Measurements from ENCODE around the gene FNDC8. TPM values are rescaled to one million over a fixed set of nuclear protein-coding genes. Genes with fewer than 3 reads are reported as not detected.
A peak's percentile ranks its signal among the peaks of the same experiment; 100 is the strongest.
"Not testable (repeated sequence)": the region's sequence is repeated elsewhere in the genome, so short reads cannot be mapped to it uniquely, and the experiment has no call there.

The FNDC8 gene
- total and polyA plus RNA-seq, 5 donors from 2014 or later = not detected

DNA sequence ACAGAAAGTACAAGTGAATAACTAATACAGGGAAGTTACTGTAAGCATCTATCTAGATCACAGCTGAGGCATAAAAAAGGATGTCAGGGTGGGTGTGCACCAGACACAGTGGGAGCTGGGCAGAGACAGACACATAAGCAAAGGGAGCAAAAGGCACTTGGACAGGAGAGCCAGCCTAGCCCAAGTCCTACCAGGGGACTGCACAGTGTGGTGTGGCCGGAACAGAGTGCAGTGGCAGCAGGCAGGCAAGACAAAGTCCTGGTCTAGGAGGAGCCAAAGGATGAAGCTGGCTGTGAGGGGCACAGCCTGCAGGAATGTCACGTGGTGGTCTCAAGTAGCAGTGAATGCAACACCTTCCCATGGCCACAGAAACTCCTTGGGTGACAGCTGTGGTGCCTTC, 23.6 kb upstream of the FNDC8 start:
- H3K4me3 ChIP-seq (ENCODE audit: low read depth, low read length) = no peak overlapping the region
- Mint-ChIP-seq H3K4me3 (no peak overlapping the region), H3K27me3 (no peaks in the 10 kb centered on the region), H3K4me1 (peaks cover 0 to 9% (median 3%) of the 10 kb centered on the region in 4 donors), H3K9me3 (no peaks in the 10 kb centered on the region), H3K36me3 (peaks cover 24% of the 10 kb centered on the region), H3K27ac (peak overlapping the region in 1 of 3 donors; percentile 47)
- no peak for ATAC-seq (ENCODE audit: low read depth in 2 of 2)
- H3K4me1 ChIP-seq (ENCODE audit: control insufficient read depth, insufficient read depth, low read length, poor library complexity, severe bottlenecking) = no peaks in the 10 kb centered on the region
- no peak overlapping the region for H3K27ac ChIP-seq (ENCODE audit: insufficient read depth, low read length, poor library complexity, severe bottlenecking)
- no peaks in the 10 kb centered on the region for H3K27me3 ChIP-seq (ENCODE audit: control insufficient read depth, insufficient read depth, low read length)
- H3K9me3 ChIP-seq (ENCODE audit: control insufficient read depth in 2 of 2, low read length in 2 of 2) = no peaks in the 10 kb centered on the region
- peaks cover 25% of the 10 kb centered on the region for H3K36me3 ChIP-seq (ENCODE audit: control insufficient read depth, insufficient read depth, low read length)
- DNase-seq = no peak

DNA sequence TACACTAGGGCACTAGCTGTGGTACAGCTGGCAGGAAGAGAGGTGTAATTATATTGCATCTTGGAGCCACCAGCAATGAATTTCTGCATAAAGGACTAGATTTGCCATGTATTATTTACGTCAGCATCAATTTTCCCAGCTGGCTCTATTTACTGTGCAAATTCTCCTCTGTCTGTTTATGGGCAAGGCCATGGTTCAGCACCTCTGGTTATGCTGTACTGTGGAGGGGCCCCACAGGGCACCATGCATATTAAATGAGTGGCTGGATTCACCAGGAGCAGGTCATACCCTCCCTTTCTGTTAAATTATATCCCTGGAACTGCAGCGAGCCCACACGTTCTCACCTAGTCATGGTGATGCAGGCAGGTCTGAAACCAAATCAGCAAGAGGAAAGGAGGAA, 21.5 kb upstream of the FNDC8 start:
- DNase-seq = no peak
- Mint-ChIP-seq H3K4me1 (peaks cover 0 to 9% (median 6%) of the 10 kb centered on the region in 4 donors), H3K4me3 (no peak overlapping the region), H3K36me3 (peaks cover 35% of the 10 kb centered on the region), H3K27me3 (no peaks in the 10 kb centered on the region), H3K27ac (peak overlapping the region in 1 of 3 donors; percentile 83), H3K9me3 (no peaks in the 10 kb centered on the region)
- peaks cover 35% of the 10 kb centered on the region for H3K36me3 ChIP-seq (ENCODE audit: control insufficient read depth, insufficient read depth, low read length)
- H3K27ac ChIP-seq (ENCODE audit: insufficient read depth, low read length, poor library complexity, severe bottlenecking) = no peak overlapping the region
- no peaks in the 10 kb centered on the region for H3K9me3 ChIP-seq (ENCODE audit: control insufficient read depth in 2 of 2, low read length in 2 of 2)
- H3K4me1 ChIP-seq (ENCODE audit: control insufficient read depth, insufficient read depth, low read length, poor library complexity, severe bottlenecking) = no peaks in the 10 kb centered on the region
- ATAC-seq (ENCODE audit: low read depth in 2 of 2) = no peak
- no peaks in the 10 kb centered on the region for H3K27me3 ChIP-seq (ENCODE audit: control insufficient read depth, insufficient read depth, low read length)
- H3K4me3 ChIP-seq (ENCODE audit: low read depth, low read length) = no peak overlapping the region

DNA sequence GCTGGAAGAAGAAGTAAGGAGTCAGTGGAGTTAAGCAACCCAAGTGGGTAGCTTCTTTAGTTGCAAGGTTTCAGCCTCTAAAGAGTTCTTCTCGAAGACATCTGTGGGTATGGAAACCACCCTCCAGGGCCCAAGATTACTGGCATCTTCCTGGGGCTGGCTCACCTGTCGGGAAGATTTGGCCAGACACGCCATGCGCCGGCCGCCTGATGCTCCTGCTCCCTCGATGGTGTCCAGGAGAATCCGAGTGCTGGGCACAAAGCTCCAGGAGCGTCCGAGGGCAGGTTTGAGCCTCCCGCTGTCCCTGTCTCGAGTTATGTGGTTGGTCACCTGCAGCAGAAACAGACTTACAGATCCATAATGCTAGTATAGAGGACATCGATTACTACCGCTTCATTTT, 20.4 kb upstream of the FNDC8 start:
- no peaks in the 10 kb centered on the region for H3K27me3 ChIP-seq (ENCODE audit: control insufficient read depth, insufficient read depth, low read length)
- H3K36me3 ChIP-seq (ENCODE audit: control insufficient read depth, insufficient read depth, low read length) = peaks cover 45% of the 10 kb centered on the region
- no peak overlapping the region for H3K27ac ChIP-seq (ENCODE audit: insufficient read depth, low read length, poor library complexity, severe bottlenecking)
- Mint-ChIP-seq H3K4me1 (peaks cover 4 to 12% (median 7%) of the 10 kb centered on the region in 4 donors), H3K27me3 (no peaks in the 10 kb centered on the region), H3K4me3 (no peak overlapping the region), H3K27ac (no peak overlapping the region), H3K36me3 (peaks cover 40% of the 10 kb centered on the region), H3K9me3 (no peaks in the 10 kb centered on the region)
- H3K4me1 ChIP-seq (ENCODE audit: control insufficient read depth, insufficient read depth, low read length, poor library complexity, severe bottlenecking) = no peaks in the 10 kb centered on the region
- DNase-seq (no peak), ATAC-seq (ENCODE audit: low read depth in 2 of 2) (no peak)
- no peak overlapping the region for H3K4me3 ChIP-seq (ENCODE audit: low read depth, low read length)
- H3K9me3 ChIP-seq (ENCODE audit: control insufficient read depth in 2 of 2, low read length in 2 of 2) = no peaks in the 10 kb centered on the region

DNA sequence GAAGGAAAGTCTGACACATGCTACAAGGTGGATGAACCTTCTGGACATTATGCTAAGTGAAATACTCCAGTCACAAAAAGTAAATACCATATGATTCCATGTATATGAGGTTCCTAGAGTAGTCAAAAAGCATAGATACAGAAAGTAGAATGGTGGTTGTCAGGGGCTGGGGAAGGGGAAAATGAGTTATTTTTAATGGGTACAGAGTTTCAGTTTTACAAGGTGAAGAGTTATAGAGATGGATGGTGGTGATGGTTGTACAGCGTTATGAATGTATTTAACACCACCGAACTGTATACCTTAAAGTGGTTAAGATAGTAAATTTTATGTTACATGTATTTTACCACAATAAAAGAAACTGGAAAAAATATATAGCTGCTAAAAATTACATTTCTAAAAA, 19.7 kb upstream of the FNDC8 start:
- Histone ChIP-seq H3K27ac (ENCODE audit: insufficient read depth, low read length, poor library complexity, severe bottlenecking) (no peak overlapping the region), H3K9me3 (ENCODE audit: control insufficient read depth in 2 of 2, low read length in 2 of 2) (no peaks in the 10 kb centered on the region), H3K4me3 (ENCODE audit: low read depth, low read length) (no peak overlapping the region), H3K36me3 (ENCODE audit: control insufficient read depth, insufficient read depth, low read length) (peaks cover 51% of the 10 kb centered on the region), H3K27me3 (ENCODE audit: control insufficient read depth, insufficient read depth, low read length) (no peaks in the 10 kb centered on the region), H3K4me1 (ENCODE audit: control insufficient read depth, insufficient read depth, low read length, poor library complexity, severe bottlenecking) (no peaks in the 10 kb centered on the region)
- Mint-ChIP-seq H3K4me3 (no peak overlapping the region), H3K36me3 (peaks cover 47% of the 10 kb centered on the region), H3K27me3 (no peaks in the 10 kb centered on the region), H3K4me1 (peaks cover 2 to 12% (median 3%) of the 10 kb centered on the region in 4 donors), H3K9me3 (no peaks in the 10 kb centered on the region), H3K27ac (peak overlapping the region in 2 of 3 donors; percentile 42 to 56)
- no peak for DNase-seq
- ATAC-seq (ENCODE audit: low read depth in 2 of 2) = no peak

DNA sequence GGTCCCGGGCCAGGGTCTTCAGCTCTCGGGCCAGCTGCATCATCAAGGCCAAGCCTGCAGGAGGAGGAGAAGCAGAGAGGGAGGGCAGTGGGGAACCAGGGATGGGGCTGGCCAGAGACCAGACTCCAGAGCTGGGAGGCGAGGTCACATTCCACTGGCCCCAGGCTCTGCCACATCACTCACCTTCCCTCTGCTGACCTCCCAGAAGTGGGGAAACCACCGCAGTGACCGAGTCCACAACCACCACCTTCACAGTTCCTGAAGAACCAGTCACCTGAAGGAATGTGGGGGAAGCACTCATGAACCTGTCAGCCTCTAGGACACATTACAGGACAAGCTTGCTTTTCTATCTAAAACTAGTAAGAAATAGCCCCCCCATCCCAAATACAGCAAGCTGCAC, 18.1 kb upstream of the FNDC8 start:
- Histone ChIP-seq H3K27ac (ENCODE audit: insufficient read depth, low read length, poor library complexity, severe bottlenecking) (no peak overlapping the region), H3K36me3 (ENCODE audit: control insufficient read depth, insufficient read depth, low read length) (peaks cover 58% of the 10 kb centered on the region), H3K4me3 (ENCODE audit: low read depth, low read length) (no peak overlapping the region), H3K27me3 (ENCODE audit: control insufficient read depth, insufficient read depth, low read length) (no peaks in the 10 kb centered on the region), H3K4me1 (ENCODE audit: control insufficient read depth, insufficient read depth, low read length, poor library complexity, severe bottlenecking) (no peaks in the 10 kb centered on the region), H3K9me3 (ENCODE audit: control insufficient read depth in 2 of 2, low read length in 2 of 2) (no peaks in the 10 kb centered on the region)
- H3K4me3 Mint-ChIP-seq = no peak overlapping the region
- H3K4me1 Mint-ChIP-seq = peaks cover 0 to 12% (median 3%) of the 10 kb centered on the region in 4 donors
- no peaks in the 10 kb centered on the region for H3K27me3 Mint-ChIP-seq
- ATAC-seq (ENCODE audit: low read depth in 2 of 2) (no peak), DNase-seq (no peak)
- H3K27ac Mint-ChIP-seq = peak overlapping the region in 1 of 3 donors; percentile 54
- H3K36me3 Mint-ChIP-seq = peaks cover 53% of the 10 kb centered on the region
- no peaks in the 10 kb centered on the region for H3K9me3 Mint-ChIP-seq

DNA sequence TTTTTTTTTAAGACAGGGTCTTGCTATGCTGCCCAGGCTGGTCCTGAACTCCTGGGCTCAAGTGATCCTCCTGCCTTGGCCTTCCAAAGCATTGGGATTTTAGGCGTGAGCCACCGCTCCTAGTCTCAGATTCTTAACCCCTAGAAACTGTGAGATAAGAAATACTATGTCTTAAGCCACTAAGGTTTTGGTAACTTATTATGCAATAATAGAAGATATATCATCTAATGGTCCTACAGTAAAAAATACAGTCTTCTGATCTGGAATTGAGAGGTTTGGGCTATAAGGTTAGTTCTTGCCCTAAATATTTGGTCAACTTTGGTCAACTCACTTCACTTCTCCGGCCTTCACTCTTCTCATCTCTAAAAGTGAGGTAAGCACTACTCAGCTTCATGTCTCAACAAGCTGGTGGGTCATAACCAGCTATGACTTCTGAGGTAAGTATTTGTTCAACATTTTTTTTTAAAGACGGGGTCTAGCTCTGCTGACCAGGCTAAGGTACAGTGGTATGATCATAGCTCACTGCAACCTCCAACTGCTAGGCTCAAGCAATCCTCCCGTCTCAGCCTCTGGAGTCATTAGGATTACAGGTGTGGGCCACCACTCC, 16.5 kb upstream of the FNDC8 start:
- peak overlapping the region in 1 of 3 donors; percentile 76 for H3K27ac Mint-ChIP-seq
- Histone ChIP-seq H3K4me1 (ENCODE audit: control insufficient read depth, insufficient read depth, low read length, poor library complexity, severe bottlenecking) (no peaks in the 10 kb centered on the region), H3K27me3 (ENCODE audit: control insufficient read depth, insufficient read depth, low read length) (no peaks in the 10 kb centered on the region), H3K27ac (ENCODE audit: insufficient read depth, low read length, poor library complexity, severe bottlenecking) (no peak overlapping the region), H3K9me3 (ENCODE audit: control insufficient read depth in 2 of 2, low read length in 2 of 2) (no peaks in the 10 kb centered on the region), H3K36me3 (ENCODE audit: control insufficient read depth, insufficient read depth, low read length) (peaks cover 52% of the 10 kb centered on the region), H3K4me3 (ENCODE audit: low read depth, low read length) (no peak overlapping the region)
- DNase-seq (no peak), ATAC-seq (ENCODE audit: low read depth in 2 of 2) (no peak)
- H3K27me3 Mint-ChIP-seq = no peaks in the 10 kb centered on the region
- H3K4me3 Mint-ChIP-seq = no peak overlapping the region
- no peaks in the 10 kb centered on the region for H3K9me3 Mint-ChIP-seq
- peaks cover 44% of the 10 kb centered on the region for H3K36me3 Mint-ChIP-seq
- H3K4me1 Mint-ChIP-seq = peaks cover 2 to 17% (median 3%) of the 10 kb centered on the region in 4 donors

DNA sequence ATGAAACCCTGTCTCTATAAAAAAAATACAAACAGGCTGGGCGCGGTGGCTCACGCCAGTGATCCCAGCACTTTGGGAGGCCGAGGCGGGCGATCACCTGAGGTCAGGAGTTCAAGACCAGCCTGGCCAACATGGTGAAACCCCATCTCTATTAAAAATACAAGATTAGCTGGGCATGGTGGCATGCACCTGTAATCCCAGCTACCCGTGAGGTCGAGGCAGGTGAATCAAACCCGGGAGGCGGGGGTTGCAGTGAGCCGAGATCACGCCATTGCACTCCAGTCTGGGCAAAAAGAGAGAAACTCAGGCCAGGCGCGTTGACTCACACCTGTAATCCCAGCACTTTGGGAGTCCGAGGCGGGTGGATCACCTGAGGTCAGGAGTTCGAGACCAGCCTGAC, 10.6 kb upstream of the FNDC8 start:
- H3K4me3 ChIP-seq (ENCODE audit: low read depth, low read length); H3K4me3 Mint-ChIP-seq; ATAC-seq (ENCODE audit: low read depth in 2 of 2); H3K27me3 ChIP-seq (ENCODE audit: control insufficient read depth, insufficient read depth, low read length); DNase-seq; H3K27ac Mint-ChIP-seq; H3K9me3 Mint-ChIP-seq; H3K27ac ChIP-seq (ENCODE audit: insufficient read depth, low read length, poor library complexity, severe bottlenecking); H3K27me3 Mint-ChIP-seq; H3K9me3 ChIP-seq (ENCODE audit: control insufficient read depth in 2 of 2, low read length in 2 of 2); H3K4me1 ChIP-seq (ENCODE audit: control insufficient read depth, insufficient read depth, low read length, poor library complexity, severe bottlenecking): not testable (repeated sequence)
- peaks cover 17% of the 10 kb centered on the region for H3K36me3 ChIP-seq (ENCODE audit: control insufficient read depth, insufficient read depth, low read length)
- H3K36me3 Mint-ChIP-seq = peaks cover 25% of the 10 kb centered on the region
- H3K4me1 Mint-ChIP-seq = peaks cover 0 to 16% (median 11%) of the 10 kb centered on the region in 4 donors

DNA sequence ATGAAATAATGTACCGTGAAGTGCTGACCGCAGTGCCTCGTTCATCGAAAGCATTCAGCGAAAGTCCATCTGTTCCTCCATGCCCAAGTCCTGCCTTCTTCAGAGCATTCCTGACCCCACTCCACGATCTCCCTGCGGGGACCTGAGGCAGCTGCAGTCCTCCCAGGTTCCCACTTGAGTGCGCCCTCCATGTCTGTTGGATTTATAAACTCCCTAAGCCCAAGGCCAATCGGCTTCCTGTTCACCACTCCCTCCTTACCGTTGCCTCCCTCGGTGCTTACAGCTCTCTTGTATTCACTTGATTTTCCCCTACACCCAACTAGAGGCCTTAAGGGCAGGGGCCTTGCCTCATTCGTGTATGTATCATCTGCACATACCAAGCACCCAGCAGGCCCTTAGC, 4.6 kb upstream of the FNDC8 start:
- H3K27me3 Mint-ChIP-seq = no peaks in the 10 kb centered on the region
- Histone ChIP-seq H3K9me3 (ENCODE audit: control insufficient read depth in 2 of 2, low read length in 2 of 2) (no peaks in the 10 kb centered on the region), H3K4me1 (ENCODE audit: control insufficient read depth, insufficient read depth, low read length, poor library complexity, severe bottlenecking) (peaks cover 33% of the 10 kb centered on the region), H3K27me3 (ENCODE audit: control insufficient read depth, insufficient read depth, low read length) (no peaks in the 10 kb centered on the region), H3K36me3 (ENCODE audit: control insufficient read depth, insufficient read depth, low read length) (no peaks in the 10 kb centered on the region), H3K27ac (ENCODE audit: insufficient read depth, low read length, poor library complexity, severe bottlenecking) (no peak overlapping the region), H3K4me3 (ENCODE audit: low read depth, low read length) (no peak overlapping the region)
- DNase-seq = no peak
- ATAC-seq (ENCODE audit: low read depth in 2 of 2) = no peak
- H3K9me3 Mint-ChIP-seq = no peaks in the 10 kb centered on the region
- peaks cover 0 to 49% (median 30%) of the 10 kb centered on the region in 4 donors for H3K4me1 Mint-ChIP-seq
- peaks cover 19% of the 10 kb centered on the region for H3K36me3 Mint-ChIP-seq
- H3K27ac Mint-ChIP-seq = peak overlapping the region in 2 of 3 donors; percentile 76 to 81
- peak overlapping the region in 3 of 4 donors; percentile 14 to 64 (median 26) for H3K4me3 Mint-ChIP-seq
